ENCODE measurements around the gene COA4.

Gene COA4

GRCh38 chr11:73902303-73902702, 25.7 kb upstream of the COA4 start:
- no peak for TF ChIP-seq CTCF (IDR thresholded peaks at IDR 0.05)

- no peak for TF ChIP-seq CTCF (IDR thresholded peaks at IDR 0.05)
These were observed 18.2 kb upstream of the COA4 start for GRCh38 chr11:73894725-73895335.

- no peak for TF ChIP-seq CTCF (IDR thresholded peaks at IDR 0.05)
These were observed 16.4 kb upstream of the COA4 start for GRCh38 chr11:73893041-73893440.

GRCh38 chr11:73889536-73889935, 12.9 kb upstream of the COA4 start:
- TF ChIP-seq CTCF (IDR thresholded peaks at IDR 0.05): no peak

GRCh38 chr11:73889019-73889418, 12.4 kb upstream of the COA4 start:
- no peak for TF ChIP-seq CTCF (IDR thresholded peaks at IDR 0.05)

- no peak for TF ChIP-seq CTCF (IDR thresholded peaks at IDR 0.05)
These were observed 11.6 kb upstream of the COA4 start for GRCh38 chr11:73888244-73888643.

- TF ChIP-seq CTCF (IDR thresholded peaks at IDR 0.05): no peak
These were observed 7.2 kb upstream of the COA4 start for GRCh38 chr11:73883856-73884255.

- TF ChIP-seq CTCF (IDR thresholded peaks at IDR 0.05): no peak
These were observed 2.1 kb upstream of the COA4 start for GRCh38 chr11:73878771-73879170.
